ENCODE data around the gene ALDH4A1.

GRCh38 chr1:18901952-18902522 is 318 bp downstream of the ALDH4A1 start:
- no peak for TF ChIP-seq CTCF (IDR thresholded peaks at IDR 0.05)
- no peak for TF ChIP-seq EZH2phosphoT487 (IDR thresholded peaks at IDR 0.05)
- no peak for TF ChIP-seq EZH2 (IDR thresholded peaks at IDR 0.05)
